GM12878 (cell line): ENCODE measurements around the gene KCNA5. TPM values are rescaled to one million over a fixed set of nuclear protein-coding genes. Genes with fewer than 3 reads are reported as not detected.

Source experiments
- ATAC-seq: fragments of 200-7000 bp; cut with Tn5 transposase; 3 replicates; pipeline ENCODE4 v1.9.1; 2020; ENCODE audit warnings: mild to moderate bottlenecking, moderate library complexity
- BruUV-seq: library from RNA; stranded (reverse); fragments of 400-500 nt; replicated peaks from 2 replicates; lab custom pipeline; 2021; lab: Mats Ljungman, UMichigan
- CTCF ChIA-PET: fragments of 300-600 bp; sonication (Branson Sonifier 250); formaldehyde crosslinking; extraction: SDS; loops from one replicate; lab custom pipeline; 2021; ENCODE audit warnings: inconsistent platforms; lab: Yijun Ruan, JAX
- POLR2A ChIA-PET: fragments of 350-600 bp; formaldehyde crosslinking; extraction: SDS; loops from one replicate; lab custom pipeline; 2021; ENCODE audit warnings: inconsistent platforms; lab: Charles Lee
- RAD21 ChIA-PET: fragments of 300-600 bp; sonication (Branson Sonifier 250); formaldehyde crosslinking; loops from one replicate; lab custom pipeline; 2023; ENCODE audit warnings: antibody characterized with exemption; ENCODE audit not compliant: unreplicated experiment; lab: Charles Lee
- SMC1A ChIA-PET: fragments of 300-600 bp; sonication (Branson Sonifier 250); formaldehyde crosslinking; loops from one replicate; lab custom pipeline; 2023; ENCODE audit not compliant: unreplicated experiment, uncharacterized antibody; lab: Charles Lee
- DNase-seq: peaks from one replicate; pipeline ENCODE4 v3.0.0-alpha.2; 2011; ENCODE audit warnings: low read depth, low spot score
- FAIRE-seq: peaks from 3 replicates; lab custom pipeline; 2011; peaks lifted over from hg19 to GRCh38; lab: Jason Lieb, UNC
- H2AFZ ChIP-seq: 2 replicates; pipeline ENCODE4 v1.6.0; 2011; ENCODE audit warnings: low read depth, low read length, control low read depth; ENCODE audit not compliant: control insufficient read depth
- H3K27ac ChIP-seq: 2 replicates; pipeline ENCODE4 v1.5.1; 2011; ENCODE audit warnings: control low read depth; ENCODE audit not compliant: control insufficient read depth, insufficient read depth
- H3K27me3 ChIP-seq, 2 experiments: replicated peaks in 1 of 2; 2 replicates each; pipeline versions ENCODE4 v1.6.0 to v1.6.1; 2011; ENCODE audit warnings: low read length in 1 of 2; ENCODE audit not compliant: control insufficient read depth in 2 of 2, insufficient read depth in 2 of 2
- H3K36me3 ChIP-seq, 2 experiments: 2 replicates each; pipeline ENCODE4 v1.5.1; 2011; ENCODE audit warnings: low read length in 1 of 2; ENCODE audit not compliant: control insufficient read depth in 2 of 2, insufficient read depth in 2 of 2
- H3K4me1 ChIP-seq: 2 replicates; pipeline ENCODE4 v1.6.1; 2011; ENCODE audit warnings: mild to moderate bottlenecking, low read length, moderate library complexity, mixed read lengths; ENCODE audit not compliant: control insufficient read depth, insufficient read depth
- H3K4me2 ChIP-seq: 2 replicates; pipeline ENCODE4 v1.6.0; 2011; ENCODE audit warnings: control low read depth; ENCODE audit not compliant: control insufficient read depth, insufficient read depth
- H3K4me3 ChIP-seq: fragments of 200-600 bp; sonication (generic); 2 replicates; pipeline ENCODE4 v1.5.1; 2016
- H3K79me2 ChIP-seq: 2 replicates; pipeline ENCODE4 v1.6.0; 2011; ENCODE audit warnings: low read length; ENCODE audit not compliant: control insufficient read depth, insufficient read depth
- H3K9ac ChIP-seq: 2 replicates; pipeline ENCODE4 v1.8.0; 2011; ENCODE audit warnings: low read length, control low read depth, mixed read lengths; ENCODE audit not compliant: control insufficient read depth, insufficient read depth
- H3K9me3 ChIP-seq: replicated peaks from 3 replicates; pipeline ENCODE4 v1.5.1; 2011; ENCODE audit warnings: mild to moderate bottlenecking, low read length; ENCODE audit not compliant: control insufficient read depth, insufficient read depth
- H4K20me1 ChIP-seq: 2 replicates; pipeline ENCODE4 v1.6.0; 2011; ENCODE audit not compliant: control insufficient read depth, insufficient read depth
- ASH2L ChIP-seq: fragments of 300-600, 200-600 bp; sonication (generic); IDR thresholded peaks from 2 replicates; pipeline ENCODE4 v1.6.1; 2017; ENCODE audit warnings: low read depth, mild to moderate bottlenecking, borderline replicate concordance
- BHLHE40 ChIP-seq, 2 experiments: fragments of 450-650 bp in 1 of 2; IDR thresholded peaks; 2 replicates each; pipeline ENCODE4 v1.6.1; 2011 to 2017; ENCODE audit warnings: low read depth in 2 of 2, borderline replicate concordance in 1 of 2, improper control_type of control experiment in 1 of 2, low read length in 1 of 2, mild to moderate bottlenecking in 1 of 2
- HCFC1 ChIP-seq: fragments of 150-350 bp; IDR thresholded peaks from 2 replicates; pipeline ENCODE4 v1.6.1; 2014; ENCODE audit warnings: low read length
- MEF2A ChIP-seq: IDR thresholded peaks from 2 replicates; pipeline ENCODE4 v1.6.1; 2011; ENCODE audit warnings: low read depth, mild to moderate bottlenecking, low read length, moderate library complexity; ENCODE audit not compliant: insufficient read depth
- NR2C1 ChIP-seq: fragments of 450-650 bp; IDR thresholded peaks from 2 replicates; pipeline ENCODE4 v1.6.1; 2017; ENCODE audit warnings: antibody characterized with exemption, mild to moderate bottlenecking, moderate library complexity
- PAX5 ChIP-seq: IDR thresholded peaks from 2 replicates; pipeline ENCODE4 v1.6.1; 2011; ENCODE audit warnings: low read depth, low read length, borderline replicate concordance
- RAD21 ChIP-seq: IDR thresholded peaks from 2 replicates; pipeline ENCODE4 v1.6.1; 2011; ENCODE audit warnings: mild to moderate bottlenecking, low read depth, low read length, moderate library complexity; ENCODE audit not compliant: insufficient read depth
- RB1 ChIP-seq: fragments of 450-650 bp; formaldehyde crosslinking; IDR thresholded peaks from 2 replicates; pipeline ENCODE4 v1.6.1; 2017; ENCODE audit warnings: mild to moderate bottlenecking, borderline replicate concordance
- RELA ChIP-seq: fragments of 450-650 bp; IDR thresholded peaks from 2 replicates; pipeline ENCODE4 v1.8.0; 2014; ENCODE audit warnings: borderline replicate concordance; ENCODE audit not compliant: partially characterized antibody
- WGBS: methylation state at CpG from one replicate; pipeline ENCODE4 v1.1.6; 2016; ENCODE audit warnings: low lambda C conversion rate; ENCODE audit not compliant: insufficient replicate concordance, insufficient coverage; ENCODE audit errors: missing lambda C conversion rate; 5-methylcytosine and 5-hydroxymethylcytosine counted together
- in situ Hi-C: fragments of 300-500 bp; cut with MboI; formaldehyde crosslinking; loops from 9 replicates; pipeline ENCODE4 v1.14.3; 2018; ENCODE audit warnings: mixed read lengths
- intact Hi-C: fragments of 100-400 bp; cut with micrococcal nuclease; formaldehyde crosslinking; loops from one replicate; pipeline ENCODE4 v1.14.2; 2022; ENCODE audit not compliant: unreplicated experiment
- polyA plus RNA-seq, 11 experiments: library from polyadenylated mRNA; depleted of rRNA in 4 of 11; unstranded in 6 of 11; stranded (reverse) in 5 of 11; fragments of >200 nt; fragmentation: Nextera tagmentation in 4 of 11; fragmentation: Illumina TruSeq in 1 of 11; extraction: Ambion mirVana in 4 of 11; extraction: Trizol in 1 of 11; gene quantifications; 1 replicate in 1 of 11; 2 replicates in 10 of 11; pipeline versions ENCODE4 v1.2.1 to v1.2.3, GENCODE V29; 2011 to 2016; ENCODE audit warnings: inconsistent platforms in 2 of 11, missing spikeins in 2 of 11, low read depth in 1 of 11
- total RNA-seq, 4 experiments: library from RNA; depleted of rRNA in 3 of 4; stranded (reverse); fragments of >200 nt in 3 of 4; fragmentation: Illumina TruSeq in 1 of 4; extraction: Trizol in 1 of 4; gene quantifications; 2 replicates each; pipeline versions ENCODE4 v1.2.1 to v1.2.3, GENCODE V29; 2013 to 2021
- TF ChIP-seq, protein P1 (sequence below): fragments of 450-650 bp; IDR thresholded peaks from 2 replicates; pipeline ENCODE4 v1.6.1; 2017; ENCODE audit warnings: mild to moderate bottlenecking, moderate library complexity

KCNA5 gene
- total and polyA plus RNA-seq, 10 of the 15 experiments (the other 5 are each of a cell fraction or from before 2014, with no cell fraction given) = 0.11 to 0.56 (median 0.19) TPM; not detected in 4

GRCh38 chr12:5000204-5000603 lies 43.5 kb upstream of the KCNA5 start:
- FAIRE-seq (no peak), ATAC-seq (no peak), DNase-seq (no peak)
- SMC1A ChIA-PET = interaction anchor here (2.2 to 2.8 kb wide), 2 partner anchors 142 to 145 kb away, joined by 6 to 19 read pairs; no protein-coding TSS in a partner anchor
- H2AFZ ChIP-seq = no peak overlapping the region; the same call in 1 of the 2 replicates
- intact Hi-C loops = loop anchor here (5.0 kb wide), 1 partner anchor 58 kb away; no protein-coding TSS in a partner anchor
- RAD21 ChIA-PET = interaction anchor here (3.3 kb wide), 1 partner anchor 143 kb away, joined by 40 read pairs; no protein-coding TSS in a partner anchor
- H3K79me2 ChIP-seq = no peaks in the 10 kb centered on the region
- H3K9me3 ChIP-seq = no peaks in the 10 kb centered on the region
- POLR2A ChIA-PET = no interaction called here
- no peaks in the 10 kb centered on the region for H3K27me3 ChIP-seq
- H4K20me1 ChIP-seq = no peaks in the 10 kb centered on the region
- no peak overlapping the region for H3K9ac ChIP-seq
- H3K27ac ChIP-seq = no peak overlapping the region
- H3K4me2 ChIP-seq = no peak overlapping the region
- H3K4me3 ChIP-seq = no peak overlapping the region
- no peaks in the 10 kb centered on the region for H3K36me3 ChIP-seq
- H3K4me1 ChIP-seq = peaks cover 10% of the 10 kb centered on the region; the same call in 1 of the 2 replicates
- 2% methylated on average over 3 of the region's 3 CpGs for WGBS
- TF ChIP-seq MEF2A (no peak), PAX5 (no peak), RB1 (no peak), RELA (no peak), HCFC1 (no peak), BHLHE40 (IDR thresholded peaks at IDR 0.05; ENCODE audit: borderline replicate concordance in 1 of 2, low read depth in 2 of 2, low read length in 1 of 2) (no peak), RAD21 (no peak), ASH2L (no peak), NR2C1 (no peak)
- TF ChIP-seq, protein P1, sequence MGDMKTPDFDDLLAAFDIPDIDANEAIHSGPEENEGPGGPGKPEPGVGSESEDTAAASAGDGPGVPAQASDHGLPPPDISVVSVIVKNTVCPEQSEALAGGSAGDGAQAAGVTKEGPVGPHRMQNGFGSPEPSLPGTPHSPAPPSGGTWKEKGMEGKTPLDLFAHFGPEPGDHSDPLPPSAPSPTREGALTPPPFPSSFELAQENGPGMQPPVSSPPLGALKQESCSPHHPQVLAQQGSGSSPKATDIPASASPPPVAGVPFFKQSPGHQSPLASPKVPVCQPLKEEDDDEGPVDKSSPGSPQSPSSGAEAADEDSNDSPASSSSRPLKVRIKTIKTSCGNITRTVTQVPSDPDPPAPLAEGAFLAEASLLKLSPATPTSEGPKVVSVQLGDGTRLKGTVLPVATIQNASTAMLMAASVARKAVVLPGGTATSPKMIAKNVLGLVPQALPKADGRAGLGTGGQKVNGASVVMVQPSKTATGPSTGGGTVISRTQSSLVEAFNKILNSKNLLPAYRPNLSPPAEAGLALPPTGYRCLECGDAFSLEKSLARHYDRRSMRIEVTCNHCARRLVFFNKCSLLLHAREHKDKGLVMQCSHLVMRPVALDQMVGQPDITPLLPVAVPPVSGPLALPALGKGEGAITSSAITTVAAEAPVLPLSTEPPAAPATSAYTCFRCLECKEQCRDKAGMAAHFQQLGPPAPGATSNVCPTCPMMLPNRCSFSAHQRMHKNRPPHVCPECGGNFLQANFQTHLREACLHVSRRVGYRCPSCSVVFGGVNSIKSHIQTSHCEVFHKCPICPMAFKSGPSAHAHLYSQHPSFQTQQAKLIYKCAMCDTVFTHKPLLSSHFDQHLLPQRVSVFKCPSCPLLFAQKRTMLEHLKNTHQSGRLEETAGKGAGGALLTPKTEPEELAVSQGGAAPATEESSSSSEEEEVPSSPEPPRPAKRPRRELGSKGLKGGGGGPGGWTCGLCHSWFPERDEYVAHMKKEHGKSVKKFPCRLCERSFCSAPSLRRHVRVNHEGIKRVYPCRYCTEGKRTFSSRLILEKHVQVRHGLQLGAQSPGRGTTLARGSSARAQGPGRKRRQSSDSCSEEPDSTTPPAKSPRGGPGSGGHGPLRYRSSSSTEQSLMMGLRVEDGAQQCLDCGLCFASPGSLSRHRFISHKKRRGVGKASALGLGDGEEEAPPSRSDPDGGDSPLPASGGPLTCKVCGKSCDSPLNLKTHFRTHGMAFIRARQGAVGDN = no peak
- CTCF ChIA-PET = interaction anchor here (0.7 to 3.4 kb wide), 4 partner anchors 24 to 1339 kb away, joined by 3 to 59 read pairs (median 3); no protein-coding TSS in a partner anchor
- no TSS peak for BruUV-seq
- in situ Hi-C loops = loop anchor here (5.0 kb wide), 1 partner anchor 143 kb away; no protein-coding TSS in a partner anchor
